HT1080 (cell line): ENCODE results near the gene OR51V1. TPM values are rescaled to one million over a fixed set of nuclear protein-coding genes. Genes with fewer than 3 reads are reported as not detected.
"Not testable (repeated sequence)": the region's sequence is repeated elsewhere in the genome, so short reads cannot be mapped to it uniquely, and the experiment has no call there.

Experiments used
- DNase-seq: peaks from one replicate; pipeline ENCODE4 v3.0.0-alpha.2; 2015; ENCODE audit warnings: low read depth
- total RNA-seq: library from RNA; depleted of rRNA; stranded (reverse); fragments of >200 nt; shearing (Covaris generic); gene quantifications from 2 replicates; pipeline ENCODE4 v1.2.3, GENCODE V29; 2014; rRNA removed

The OR51V1 gene
- total RNA-seq, 1 experiment from 2014 or later = not detected

DNA sequence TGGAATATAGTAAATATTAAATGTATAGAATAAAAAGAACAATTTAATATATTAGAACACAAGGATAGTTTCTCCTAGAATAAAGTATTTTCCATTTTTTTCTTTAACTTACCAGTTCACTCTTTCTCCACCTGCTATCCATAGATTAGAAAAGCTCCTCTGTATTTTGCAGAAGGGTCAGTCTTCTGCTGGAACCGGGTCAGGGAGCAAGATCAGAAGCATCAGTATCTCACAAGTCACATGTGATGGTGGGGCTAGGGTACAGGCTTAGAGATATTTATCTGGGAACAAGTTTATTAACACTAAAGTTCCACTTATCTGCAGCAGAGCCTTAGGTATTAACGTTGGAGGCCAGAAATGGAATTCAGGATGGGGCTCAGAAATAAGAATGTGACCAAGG lies 28.6 kb downstream of the OR51V1 start:
- no peak for DNase-seq

DNA sequence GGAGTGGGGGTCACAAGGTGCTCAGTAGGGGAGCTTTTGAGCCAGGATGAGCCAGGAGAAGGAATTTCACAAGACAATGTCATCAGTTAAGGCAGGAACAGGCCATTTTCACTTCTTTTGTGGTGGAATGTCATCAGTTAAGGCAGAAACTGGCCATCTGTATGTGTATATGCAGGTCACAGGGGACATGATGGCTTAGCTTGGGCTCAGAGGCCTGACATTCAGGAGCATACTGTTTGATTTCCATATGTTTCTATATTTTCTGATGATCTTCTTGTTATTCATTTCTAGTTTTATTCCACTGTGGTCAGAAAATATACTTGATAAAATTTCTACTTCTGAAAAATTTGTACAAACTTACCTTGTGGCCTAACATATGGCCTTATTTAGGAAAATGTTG lies 34.6 kb downstream of the OR51V1 start:
- not testable (repeated sequence) for DNase-seq

DNA sequence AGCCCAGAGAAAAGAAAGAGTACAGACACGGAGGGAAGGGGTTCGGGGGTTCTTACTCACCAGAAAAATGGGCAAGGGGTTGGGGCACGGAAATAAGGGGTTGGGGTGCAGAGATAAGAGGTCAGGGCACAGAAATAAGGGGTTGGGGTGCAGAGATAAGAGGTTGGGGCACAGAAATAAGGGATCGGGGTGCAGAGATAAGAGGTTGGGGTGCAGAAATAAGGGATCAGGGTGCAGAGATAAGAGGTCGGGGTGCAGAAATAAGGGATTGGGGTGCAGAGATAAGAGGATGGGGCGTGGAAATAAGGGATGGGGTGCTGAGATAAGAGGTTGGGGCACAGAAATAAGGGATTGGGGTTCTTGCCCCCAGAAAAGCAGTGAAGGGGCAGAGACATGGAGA lies 35.7 kb downstream of the OR51V1 start:
- not testable (repeated sequence) for DNase-seq

DNA sequence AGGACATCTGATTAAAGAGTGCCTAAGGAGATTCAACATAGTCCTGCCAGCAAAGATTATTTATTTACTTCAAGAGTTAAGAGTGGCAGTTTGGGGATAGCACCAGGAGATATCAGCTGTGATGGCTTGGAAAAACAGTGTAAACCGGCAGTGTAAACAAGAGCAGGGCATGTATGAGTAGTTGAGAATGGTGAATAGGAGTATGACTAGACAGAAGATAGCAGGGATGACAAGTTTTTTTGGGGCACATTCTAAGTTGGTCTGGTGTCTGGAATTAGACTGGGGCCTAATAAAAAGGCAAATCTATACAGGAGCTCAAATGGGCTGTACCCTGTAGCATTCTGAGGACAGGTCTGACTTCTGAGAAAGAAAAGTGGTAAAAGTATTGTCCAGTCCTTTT lies 39.4 kb downstream of the OR51V1 start:
- DNase-seq = not testable (repeated sequence)

DNA sequence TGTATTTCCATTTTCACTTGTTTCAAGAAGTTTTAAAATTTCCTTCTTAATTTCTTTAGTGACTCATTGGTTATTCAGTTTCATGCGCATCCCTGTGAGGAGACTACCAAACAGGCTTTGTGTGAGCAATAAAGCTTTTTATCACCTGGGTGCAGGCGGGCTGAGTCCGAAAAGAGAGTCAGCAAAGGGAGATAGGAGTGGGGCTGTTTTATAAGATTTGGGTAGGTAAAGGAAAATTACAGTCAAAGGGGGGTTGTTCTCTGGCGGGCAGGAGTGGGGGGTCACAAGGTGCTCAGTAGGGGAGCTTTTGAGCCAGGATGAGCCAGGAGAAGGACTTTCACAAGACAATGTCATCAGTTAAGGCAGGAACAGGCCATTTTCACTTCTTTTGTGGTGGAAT lies 40.3 kb downstream of the OR51V1 start:
- DNase-seq = not testable (repeated sequence)

DNA sequence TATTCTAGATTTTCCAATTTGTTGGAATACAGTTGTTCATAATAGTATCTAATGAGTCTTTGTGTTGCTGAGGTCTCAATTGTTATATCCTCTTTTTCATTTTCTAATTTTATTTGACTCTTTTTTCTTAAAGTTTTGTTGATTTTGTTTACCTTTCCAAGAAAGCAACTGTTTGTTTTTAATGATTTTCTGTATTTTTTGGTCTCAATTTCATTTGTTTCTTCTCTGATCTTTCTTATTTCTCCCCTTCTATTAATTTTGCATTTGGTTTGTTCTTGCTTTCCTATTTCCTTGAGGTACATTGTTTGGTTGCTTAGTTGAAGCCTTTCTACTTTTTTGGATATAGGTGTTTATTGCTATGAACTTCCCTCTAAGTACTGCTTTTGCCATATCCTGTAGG lies 40.7 kb downstream of the OR51V1 start:
- no peak for DNase-seq

DNA sequence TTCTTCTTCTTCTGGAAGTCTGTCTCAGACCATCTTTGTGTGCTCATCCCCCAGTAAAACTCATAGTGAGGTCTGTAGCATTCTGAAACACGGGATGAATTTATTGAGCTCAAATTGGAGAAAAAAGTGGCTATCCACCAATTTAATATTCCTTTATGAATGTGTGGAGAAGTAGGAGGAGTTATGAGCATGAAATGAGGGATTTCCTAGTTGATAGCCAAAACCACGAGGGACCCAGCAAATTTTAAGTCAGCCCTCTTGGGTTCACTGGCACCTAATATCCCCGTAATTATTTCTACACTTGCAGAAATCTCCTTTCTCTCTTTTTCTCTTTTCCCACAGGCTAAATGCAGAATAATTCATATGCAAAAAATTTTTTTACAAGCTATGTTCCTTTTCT lies 45.8 kb downstream of the OR51V1 start, which contains the start of gene OR52A1:
Gene OR52A1, minus strand, starts transcription at position 101 of the 400 bp plus-strand sequence. CDS start 2,388 bp downstream, outside the sequence.
- no peak for DNase-seq

DNA sequence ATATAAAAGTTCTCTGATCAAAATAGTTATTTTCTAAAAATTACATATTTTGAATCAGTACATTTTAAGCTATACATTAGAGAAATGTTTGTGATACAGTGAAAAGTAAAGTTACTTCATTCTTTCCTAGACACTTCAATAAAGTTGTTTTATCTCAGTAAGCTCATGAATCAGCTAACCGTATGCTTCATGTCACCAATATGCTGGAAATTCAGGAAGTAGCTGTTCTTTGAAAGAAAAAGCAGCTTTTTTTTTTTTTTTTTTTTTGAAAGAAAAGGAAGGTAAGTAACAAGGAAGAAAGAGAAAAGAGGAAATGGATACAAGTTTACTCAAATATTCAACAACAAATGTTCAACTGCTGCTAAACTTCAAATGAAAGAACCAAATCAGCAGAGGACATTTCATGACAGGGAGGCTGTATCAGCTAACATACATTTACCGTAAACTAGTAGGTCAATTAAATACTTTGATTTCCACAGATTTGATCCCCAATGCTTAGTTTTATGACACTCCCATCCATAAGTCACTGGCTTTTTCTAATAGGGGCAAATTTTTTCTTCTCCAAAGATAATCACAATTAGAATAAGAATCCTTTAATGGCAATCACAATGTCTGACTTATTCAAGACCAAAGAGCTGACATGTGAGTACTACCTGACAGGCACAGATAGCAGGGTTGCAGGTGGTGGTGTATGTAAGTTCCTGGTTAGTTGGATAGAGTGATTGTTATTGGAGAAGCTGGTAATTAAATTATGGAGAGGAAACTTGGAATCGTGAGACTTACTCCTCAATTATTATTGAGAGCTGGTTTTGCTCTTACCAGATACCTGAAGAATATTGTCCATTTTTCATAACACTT lies 46.7 kb downstream of the OR51V1 start:
- no peak for DNase-seq

DNA sequence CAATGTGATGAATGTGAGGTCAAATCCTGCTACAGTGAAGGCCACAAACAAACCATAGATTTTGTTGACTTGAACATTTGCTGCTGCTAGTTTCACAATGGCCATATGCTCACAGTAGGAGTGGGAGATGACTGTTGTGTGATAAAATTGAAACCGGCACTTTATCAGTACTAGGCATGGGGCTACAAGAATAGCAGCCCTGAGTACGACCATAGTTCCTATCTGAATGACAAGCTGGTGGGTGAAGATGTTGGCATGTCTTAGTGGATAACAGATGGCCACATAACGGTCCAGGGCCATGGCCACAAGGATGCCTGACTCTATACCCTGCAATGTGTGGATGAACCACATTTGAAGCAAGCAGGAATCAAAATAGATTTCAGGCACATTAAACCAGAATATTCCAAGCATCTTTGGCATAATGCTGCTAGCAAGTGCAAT lies 48.7 kb downstream of the OR51V1 start:
- DNase-seq = no peak

Other genes with a start within 250 kb of the OR51V1 start
- not detected in 2 replicates for gene OR51A2, start 245.0 kb downstream of the OR51V1 start, total RNA-seq
- not detected in 2 replicates for gene OR51L1, start 205.8 kb downstream of the OR51V1 start, total RNA-seq
- gene OR52J3, start 154.2 kb downstream of the OR51V1 start, total RNA-seq = not detected in 2 replicates
- gene OR52E2, start 141.1 kb downstream of the OR51V1 start, total RNA-seq = not detected in 2 replicates
- gene OR52E1, start 131.1 kb downstream of the OR51V1 start, total RNA-seq = not detected in 2 replicates
- not detected in 2 replicates for gene OR52A5, start 62.3 kb downstream of the OR51V1 start, total RNA-seq
- not detected in 2 replicates for gene OR52A1, start 45.9 kb downstream of the OR51V1 start, total RNA-seq
- gene HBB, start 26.4 kb upstream of the OR51V1 start, total RNA-seq = not detected in 2 replicates
- not detected in 2 replicates for gene HBD, start 33.8 kb upstream of the OR51V1 start, total RNA-seq
- 0.31 TPM in 1 of 2 replicates, not detected in the other for gene HBG1, start 49.2 kb upstream of the OR51V1 start, total RNA-seq
- gene HBG2, start 54.1 kb upstream of the OR51V1 start, total RNA-seq = 15.1 and 19.5 TPM in 2 replicates
- gene HBE1, start 69.3 kb upstream of the OR51V1 start, total RNA-seq = 157 and 165 TPM in 2 replicates
- gene OR51B4, start 101.3 kb upstream of the OR51V1 start, total RNA-seq = 21.5 and 33.4 TPM in 2 replicates
- gene OR51B2, start 123.6 kb upstream of the OR51V1 start, total RNA-seq = 4.4 and 5.8 TPM in 2 replicates
- gene OR51B5, start 142.8 kb upstream of the OR51V1 start, total RNA-seq = 118 and 147 TPM in 2 replicates
- gene OR51B6, start 150.8 kb upstream of the OR51V1 start, total RNA-seq = not detected in 2 replicates
- gene OR51M1, start 183.1 kb upstream of the OR51V1 start, total RNA-seq = not detected in 2 replicates
- gene OR51Q1, start 221.4 kb upstream of the OR51V1 start, total RNA-seq = not detected in 2 replicates
- 2.9 and 3.1 TPM in 2 replicates for gene OR51I1, start 240.8 kb upstream of the OR51V1 start, total RNA-seq
- 0.03 TPM in 1 of 2 replicates, not detected in the other for gene OR51I2, start 248.6 kb upstream of the OR51V1 start, total RNA-seq